D721Med (cell line): ENCODE results near the gene CCDC8.
"Not testable (repeated sequence)": the region's sequence is repeated elsewhere in the genome, so short reads cannot be mapped to it uniquely, and the experiment has no call there.

ENCODE experiments used
- DNase-seq: peaks from one replicate; pipeline ENCODE4 v3.0.0; 2011; ENCODE audit warnings: low spot score; ENCODE audit not compliant: insufficient read length
- FAIRE-seq: peaks from 2 replicates; lab custom pipeline; 2011; peaks lifted over from hg19 to GRCh38; lab: Jason Lieb, UNC
- TF ChIP-seq, protein P1 (sequence below): IDR thresholded peaks from 2 replicates; pipeline ENCODE4 v1.5.1; 2012; ENCODE audit warnings: mild to moderate bottlenecking, control low read depth; ENCODE audit not compliant: insufficient read depth; ENCODE audit errors: missing control alignments

CCDC8 gene

DNA sequence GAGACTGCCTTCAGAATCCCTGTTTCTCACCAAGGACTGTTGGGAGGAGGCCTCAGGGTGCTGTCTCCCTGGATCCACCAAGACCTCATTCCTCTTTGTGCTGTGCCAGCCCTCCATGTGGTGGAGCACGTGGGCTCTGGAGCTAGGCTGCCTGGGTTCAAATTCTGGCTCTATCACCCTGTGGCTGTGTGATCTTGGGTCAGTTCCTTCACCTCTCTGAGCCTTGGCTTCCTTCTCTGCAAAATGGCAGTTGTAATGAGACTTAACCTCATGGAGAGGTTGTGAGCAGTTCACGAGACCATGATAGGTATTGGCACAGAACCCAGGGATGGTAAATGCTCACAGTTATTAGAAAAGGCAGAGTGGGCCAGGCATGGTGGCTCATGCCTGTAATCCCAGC is 9.0 kb upstream of the CCDC8 start:
- FAIRE-seq (no peak), DNase-seq (no peak)
- TF ChIP-seq, protein P1, sequence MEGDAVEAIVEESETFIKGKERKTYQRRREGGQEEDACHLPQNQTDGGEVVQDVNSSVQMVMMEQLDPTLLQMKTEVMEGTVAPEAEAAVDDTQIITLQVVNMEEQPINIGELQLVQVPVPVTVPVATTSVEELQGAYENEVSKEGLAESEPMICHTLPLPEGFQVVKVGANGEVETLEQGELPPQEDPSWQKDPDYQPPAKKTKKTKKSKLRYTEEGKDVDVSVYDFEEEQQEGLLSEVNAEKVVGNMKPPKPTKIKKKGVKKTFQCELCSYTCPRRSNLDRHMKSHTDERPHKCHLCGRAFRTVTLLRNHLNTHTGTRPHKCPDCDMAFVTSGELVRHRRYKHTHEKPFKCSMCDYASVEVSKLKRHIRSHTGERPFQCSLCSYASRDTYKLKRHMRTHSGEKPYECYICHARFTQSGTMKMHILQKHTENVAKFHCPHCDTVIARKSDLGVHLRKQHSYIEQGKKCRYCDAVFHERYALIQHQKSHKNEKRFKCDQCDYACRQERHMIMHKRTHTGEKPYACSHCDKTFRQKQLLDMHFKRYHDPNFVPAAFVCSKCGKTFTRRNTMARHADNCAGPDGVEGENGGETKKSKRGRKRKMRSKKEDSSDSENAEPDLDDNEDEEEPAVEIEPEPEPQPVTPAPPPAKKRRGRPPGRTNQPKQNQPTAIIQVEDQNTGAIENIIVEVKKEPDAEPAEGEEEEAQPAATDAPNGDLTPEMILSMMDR = no peak

DNA sequence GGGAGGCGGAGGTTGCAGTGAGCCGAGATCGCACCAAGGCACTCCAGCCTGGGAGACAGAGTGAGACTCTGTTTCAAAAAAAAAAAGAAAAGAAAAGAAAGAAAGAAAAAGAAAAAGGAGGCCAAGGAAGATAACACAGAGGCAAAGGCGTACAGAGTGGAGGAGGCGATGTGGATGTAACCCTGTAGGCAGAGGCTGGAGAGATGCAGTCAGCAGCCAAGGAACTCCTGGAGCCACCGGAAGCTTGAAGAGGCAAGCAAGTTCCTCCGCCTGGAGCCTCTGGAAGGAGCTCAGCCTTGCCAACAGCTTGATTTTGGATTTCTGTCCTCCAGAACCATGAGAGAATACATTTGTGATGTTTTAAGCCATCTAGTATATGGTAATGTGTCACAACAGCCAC is 6.7 kb upstream of the CCDC8 start:
- FAIRE-seq (no peak), DNase-seq (no peak)
- TF ChIP-seq, protein P1 = no peak

GRCh38 chr19:46415804-46416709 is 2.7 kb upstream of the CCDC8 start:
- FAIRE-seq = not testable (repeated sequence)
- DNase-seq = peak; percentile 82

GRCh38 chr19:46414899-46415298 is 1.5 kb upstream of the CCDC8 start:
- not testable (repeated sequence) for FAIRE-seq, DNase-seq

GRCh38 chr19:46412650-46413261 is 608 bp downstream of the CCDC8 start:
- DNase-seq (no peak), FAIRE-seq (no peak)
- TF ChIP-seq, protein P1 = no peak

- FAIRE-seq (no peak), DNase-seq (no peak)
- TF ChIP-seq, protein P1 = no peak
Observed at GRCh38 chr19:46411925-46412649, 1.3 kb downstream of the CCDC8 start.

GRCh38 chr19:46411088-46411924 is 2.1 kb downstream of the CCDC8 start:
- no peak for FAIRE-seq
- no peak for DNase-seq
- TF ChIP-seq, protein P1 = no peak
